ENCODE measurements around the gene ASIC1. TPM values are rescaled to one million over a fixed set of nuclear protein-coding genes. Genes with fewer than 3 reads are reported as not detected.

ASIC1 gene
- total and polyA plus RNA-seq, 2 experiments from 2014 or later, result 0.76 to 1.5 TPM

- TF ChIP-seq ETS1 (IDR thresholded peaks at IDR 0.05), result no peak
- no peak for TF ChIP-seq EZH2 (IDR thresholded peaks at IDR 0.05; ENCODE audit: low read depth, unreplicated experiment)
- no peak for TF ChIP-seq JUNB (IDR thresholded peaks at IDR 0.05; ENCODE audit: unreplicated experiment)
- no peak for TF ChIP-seq CTCF (conservative IDR thresholded peaks at IDR 0.05; ENCODE audit: low read depth in 2 of 2)
- TF ChIP-seq ZNF114 (CRISPR knock-in tag; IDR thresholded peaks at IDR 0.05), result no peak
- TF ChIP-seq POLR2AphosphoS5 (IDR thresholded peaks at IDR 0.05; ENCODE audit: low read depth), result no peak
- no peak for TF ChIP-seq ZNF331 (CRISPR knock-in tag; IDR thresholded peaks at IDR 0.05; ENCODE audit: low read depth)
- no peak for TF ChIP-seq EZH2phosphoT487 (IDR thresholded peaks at IDR 0.05; ENCODE audit: unreplicated experiment)
- TF ChIP-seq REST (IDR thresholded peaks at IDR 0.05; ENCODE audit: unreplicated experiment), result no peak
Measured at GRCh38 chr12:50102131-50102531, 44.7 kb downstream of the ASIC1 start (continued).

- no peak overlapping the region for H3K4me3 Mint-ChIP-seq
- H3K9me3 Mint-ChIP-seq, result no peaks in the 10 kb centered on the region
- H3K27me3 Mint-ChIP-seq (ENCODE audit: insufficient read depth, low read depth, poor library complexity), result peaks cover 11% of the 10 kb centered on the region
- Histone ChIP-seq H2AFZ (no peak overlapping the region), H3K36me3 (ENCODE audit: insufficient read depth) (peaks cover 14% of the 10 kb centered on the region; the same call in 1 of the 2 replicates), H3K27ac (ENCODE audit: low read depth) (no peak overlapping the region), H3K9me2 (ENCODE audit: insufficient read depth) (no peaks in the 10 kb centered on the region), H3K4me3 (no peak overlapping the region), H3F3A (replicated peaks; ENCODE audit: low read depth) (peaks cover 8% of the 10 kb centered on the region; the same call in 1 of the 2 replicates), H4K20me1 (replicated peaks; ENCODE audit: insufficient read depth) (no peaks in the 10 kb centered on the region; the same call in 1 of the 2 replicates), H3K4me1 (ENCODE audit: insufficient read depth) (peaks cover 12% of the 10 kb centered on the region; the same call in 1 of the 2 replicates), H3K27me3 (ENCODE audit: insufficient read depth) (no peaks in the 10 kb centered on the region), H3K79me2 (replicated peaks; ENCODE audit: insufficient read depth) (no peaks in the 10 kb centered on the region), H3K4me2 (no peak overlapping the region)
- peak; percentile 30 for DNase-seq (ENCODE audit: low spot score)
- H3K27ac Mint-ChIP-seq, result peak overlapping the region; percentile 80
- H3K36me3 Mint-ChIP-seq (ENCODE audit: low read depth), result peaks cover 36% of the 10 kb centered on the region
- TF ChIP-seq STAT1 (IDR thresholded peaks at IDR 0.05; ENCODE audit: unreplicated experiment) (no peak), EZH2phosphoT487 (IDR thresholded peaks at IDR 0.05; ENCODE audit: unreplicated experiment) (no peak), NANOG (IDR thresholded peaks at IDR 0.05; ENCODE audit: borderline replicate concordance) (no peak), ETS1 (IDR thresholded peaks at IDR 0.05) (no peak), CTCF (conservative IDR thresholded peaks at IDR 0.05; ENCODE audit: low read depth in 2 of 2) (no peak), JUNB (IDR thresholded peaks at IDR 0.05; ENCODE audit: unreplicated experiment) (no peak), EZH2 (IDR thresholded peaks at IDR 0.05; ENCODE audit: low read depth, unreplicated experiment) (no peak)
- peak; percentile 6 for ATAC-seq
- peaks cover 39% of the 10 kb centered on the region for H3K4me1 Mint-ChIP-seq
Measured at GRCh38 chr12:50102646-50103309, 45.4 kb downstream of the ASIC1 start.
